ENCODE results near the gene CNTN1.

CNTN1 gene

DNA sequence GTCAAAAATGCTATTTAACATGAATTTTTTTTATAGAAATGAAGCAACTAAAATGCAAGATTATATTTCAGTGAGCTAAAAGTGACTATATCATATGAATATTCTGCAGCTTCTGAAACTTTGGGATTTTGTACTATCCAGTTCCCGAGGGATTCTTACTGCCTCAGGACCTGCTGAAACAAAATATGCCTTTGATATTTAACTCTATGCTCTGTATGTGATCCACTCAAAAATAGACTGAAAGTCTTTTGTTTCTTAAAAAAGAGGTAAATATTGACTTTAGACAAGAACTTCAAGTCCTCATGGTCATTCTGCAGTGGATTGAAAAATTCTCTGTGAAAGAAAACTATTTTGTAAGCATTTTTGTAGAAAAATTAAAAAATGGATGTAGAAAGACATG, 22.4 kb downstream of the CNTN1 start:
- TF ChIP-seq, protein P1, sequence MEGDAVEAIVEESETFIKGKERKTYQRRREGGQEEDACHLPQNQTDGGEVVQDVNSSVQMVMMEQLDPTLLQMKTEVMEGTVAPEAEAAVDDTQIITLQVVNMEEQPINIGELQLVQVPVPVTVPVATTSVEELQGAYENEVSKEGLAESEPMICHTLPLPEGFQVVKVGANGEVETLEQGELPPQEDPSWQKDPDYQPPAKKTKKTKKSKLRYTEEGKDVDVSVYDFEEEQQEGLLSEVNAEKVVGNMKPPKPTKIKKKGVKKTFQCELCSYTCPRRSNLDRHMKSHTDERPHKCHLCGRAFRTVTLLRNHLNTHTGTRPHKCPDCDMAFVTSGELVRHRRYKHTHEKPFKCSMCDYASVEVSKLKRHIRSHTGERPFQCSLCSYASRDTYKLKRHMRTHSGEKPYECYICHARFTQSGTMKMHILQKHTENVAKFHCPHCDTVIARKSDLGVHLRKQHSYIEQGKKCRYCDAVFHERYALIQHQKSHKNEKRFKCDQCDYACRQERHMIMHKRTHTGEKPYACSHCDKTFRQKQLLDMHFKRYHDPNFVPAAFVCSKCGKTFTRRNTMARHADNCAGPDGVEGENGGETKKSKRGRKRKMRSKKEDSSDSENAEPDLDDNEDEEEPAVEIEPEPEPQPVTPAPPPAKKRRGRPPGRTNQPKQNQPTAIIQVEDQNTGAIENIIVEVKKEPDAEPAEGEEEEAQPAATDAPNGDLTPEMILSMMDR (IDR thresholded peaks at IDR 0.05; ENCODE audit: low read depth, low read length), result no peak
- H3K4me3 ChIP-seq (ENCODE audit: low read depth, low read length), result no peak overlapping the region
- peaks cover 5% of the 10 kb centered on the region; the same call in 1 of the 2 replicates for H3K9me3 ChIP-seq
- H3K36me3 ChIP-seq, result no peaks in the 10 kb centered on the region
- no peak for DNase-seq
- H3K4me1 ChIP-seq, result no peaks in the 10 kb centered on the region; the same call in none of the 2 replicates
- H3K27me3 ChIP-seq, result no peaks in the 10 kb centered on the region

DNA sequence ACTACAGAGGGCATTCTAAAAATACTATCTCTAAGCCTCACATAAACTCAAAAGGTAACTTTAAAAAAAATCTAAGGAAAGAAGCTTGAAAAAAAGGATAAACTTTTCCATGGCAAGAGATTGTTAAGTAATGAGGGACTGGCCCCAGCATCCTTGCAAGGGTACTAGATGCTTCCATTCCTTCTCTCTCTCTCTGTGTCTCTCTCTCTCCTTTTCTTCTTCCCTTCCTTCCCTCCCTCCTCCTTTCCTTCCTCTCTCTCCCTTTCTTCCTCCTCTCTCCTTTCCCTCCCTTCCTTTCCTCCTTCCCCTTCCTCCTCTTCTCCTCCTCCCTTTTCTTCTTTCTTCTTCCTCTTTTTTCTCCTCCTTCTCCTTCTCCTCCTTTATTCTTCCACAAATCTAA, 23.8 kb downstream of the CNTN1 start:
- Histone ChIP-seq H3K4me3 (ENCODE audit: low read depth, low read length) (no peak overlapping the region), H3K36me3 (no peaks in the 10 kb centered on the region), H3K9me3 (peaks cover 5% of the 10 kb centered on the region; the same call in 1 of the 2 replicates), H3K27me3 (no peaks in the 10 kb centered on the region), H3K4me1 (no peaks in the 10 kb centered on the region; the same call in none of the 2 replicates)
- TF ChIP-seq, protein P1 (IDR thresholded peaks at IDR 0.05; ENCODE audit: low read depth, low read length), result no peak
- DNase-seq, result no peak

DNA sequence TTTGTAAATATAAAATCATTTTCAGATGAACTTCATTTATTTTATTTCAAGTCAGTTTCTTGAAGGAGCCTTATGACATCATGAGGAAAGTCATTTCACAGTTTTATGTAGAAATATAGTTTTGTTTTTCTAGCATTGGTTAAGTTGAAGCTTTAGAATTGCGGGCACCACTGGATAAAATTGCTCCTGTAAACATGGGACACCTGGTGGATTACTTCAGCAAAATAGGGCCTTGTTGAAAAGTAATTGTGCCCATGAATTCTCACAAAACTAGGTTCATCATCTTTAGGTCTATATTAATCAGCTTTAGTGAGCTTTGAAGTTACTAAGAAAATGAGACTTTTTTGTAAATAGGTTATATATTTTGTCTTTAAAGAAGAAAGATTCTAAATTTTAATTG, 25.3 kb downstream of the CNTN1 start:
- H3K9me3 ChIP-seq, result peaks cover 5% of the 10 kb centered on the region; the same call in 1 of the 2 replicates
- H3K4me1 ChIP-seq, result no peaks in the 10 kb centered on the region; the same call in none of the 2 replicates
- TF ChIP-seq, protein P1 (IDR thresholded peaks at IDR 0.05; ENCODE audit: low read depth, low read length), result no peak
- H3K27me3 ChIP-seq, result no peaks in the 10 kb centered on the region
- H3K4me3 ChIP-seq (ENCODE audit: low read depth, low read length), result no peak overlapping the region
- H3K36me3 ChIP-seq, result no peaks in the 10 kb centered on the region
- no peak for DNase-seq

DNA sequence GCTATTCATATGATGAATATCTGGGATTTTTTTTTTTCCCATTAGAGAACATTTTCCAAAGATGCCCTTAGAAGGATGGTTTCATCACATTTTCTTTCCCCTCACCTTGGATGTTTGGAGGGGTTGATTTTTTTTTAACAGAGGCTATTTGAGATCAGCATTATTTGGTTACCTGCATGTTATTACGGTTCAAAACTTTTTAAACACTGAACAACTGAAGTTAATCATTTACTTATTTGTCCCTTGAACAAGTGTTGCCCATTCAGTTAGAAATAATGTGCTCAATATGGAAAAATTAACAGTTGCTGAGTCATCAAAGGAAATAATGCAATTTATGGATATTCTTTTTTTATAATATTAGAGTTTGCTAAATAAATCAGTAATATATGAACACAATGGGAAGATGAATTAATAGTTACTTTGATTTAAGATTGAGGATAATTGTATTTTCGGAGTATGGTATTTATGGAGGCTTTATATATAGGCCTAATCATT, 26.7 kb downstream of the CNTN1 start:
- Histone ChIP-seq H3K4me3 (ENCODE audit: low read depth, low read length) (no peak overlapping the region), H3K4me1 (no peaks in the 10 kb centered on the region; the same call in none of the 2 replicates), H3K9me3 (peaks cover 5% of the 10 kb centered on the region; the same call in 1 of the 2 replicates), H3K27me3 (no peaks in the 10 kb centered on the region), H3K36me3 (no peaks in the 10 kb centered on the region)
- no peak for DNase-seq
- TF ChIP-seq, protein P1 (IDR thresholded peaks at IDR 0.05; ENCODE audit: low read depth, low read length), result no peak

DNA sequence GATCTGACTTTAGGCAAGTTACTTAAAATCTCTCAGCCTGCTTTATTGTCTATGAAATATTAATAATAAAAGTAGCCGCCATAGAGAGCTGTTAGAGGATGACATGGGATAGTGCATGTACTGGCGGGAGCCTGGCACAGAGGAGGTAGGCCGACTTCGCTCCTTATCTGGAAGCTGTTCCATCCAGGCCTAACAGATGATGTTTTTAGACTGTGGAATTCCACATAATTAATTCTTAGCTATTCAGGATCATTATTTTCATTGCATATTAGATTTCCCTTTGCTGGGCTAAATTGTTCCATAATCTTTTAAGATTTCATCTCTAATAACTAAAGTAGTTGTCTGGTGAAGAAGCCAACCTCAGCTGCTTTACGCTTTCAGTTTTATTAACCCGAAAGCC, 30.8 kb downstream of the CNTN1 start:
- Histone ChIP-seq H3K27me3 (no peaks in the 10 kb centered on the region), H3K4me1 (no peaks in the 10 kb centered on the region; the same call in 1 of the 2 replicates), H3K36me3 (no peaks in the 10 kb centered on the region), H3K4me3 (ENCODE audit: low read depth, low read length) (no peak overlapping the region), H3K9me3 (no peaks in the 10 kb centered on the region)
- peak; percentile 42 for DNase-seq
- TF ChIP-seq, protein P1 (IDR thresholded peaks at IDR 0.05; ENCODE audit: low read depth, low read length), result no peak

DNA sequence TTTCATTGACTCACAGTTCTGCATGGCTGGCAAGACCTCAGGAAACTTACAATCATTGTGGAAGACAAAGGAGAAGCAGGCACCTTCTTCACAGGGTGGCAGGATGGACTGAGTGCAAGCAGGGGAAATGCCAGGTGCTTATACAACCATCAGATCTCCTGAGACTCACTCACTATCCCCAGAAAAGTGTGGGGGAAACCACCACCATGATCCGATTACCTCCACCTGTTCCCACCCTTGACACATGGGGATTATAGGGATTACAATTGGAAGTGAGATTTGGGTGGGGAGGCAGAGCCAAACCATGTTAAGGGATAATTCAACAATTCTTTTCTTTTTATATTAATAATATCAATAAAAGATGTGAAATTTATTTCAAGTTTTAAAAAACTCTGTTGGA, 34.1 kb downstream of the CNTN1 start:
- Histone ChIP-seq H3K9me3 (no peaks in the 10 kb centered on the region), H3K36me3 (no peaks in the 10 kb centered on the region), H3K4me1 (no peaks in the 10 kb centered on the region; the same call in 1 of the 2 replicates), H3K4me3 (ENCODE audit: low read depth, low read length) (no peak overlapping the region), H3K27me3 (no peaks in the 10 kb centered on the region)
- TF ChIP-seq, protein P1 (IDR thresholded peaks at IDR 0.05; ENCODE audit: low read depth, low read length), result no peak
- DNase-seq, result no peak
